IPS DF 19.7 (cell line): Measurements from ENCODE around the gene IL6ST.

Experiments used
- DNase-seq: peaks from one replicate; pipeline ENCODE4 v3.0.0-alpha.2; 2013; ENCODE audit warnings: low read depth, low spot score

The IL6ST gene

GRCh38 chr5:55920784-55921183, 74.0 kb downstream of the IL6ST start:
- DNase-seq: no peak

GRCh38 chr5:55919625-55920024, 75.1 kb downstream of the IL6ST start:
- no peak for DNase-seq

GRCh38 chr5:55918087-55919035, 76.4 kb downstream of the IL6ST start:
- no peak for DNase-seq

GRCh38 chr5:55917402-55918086, 77.2 kb downstream of the IL6ST start:
- DNase-seq: no peak

GRCh38 chr5:55916986-55917385, 77.8 kb downstream of the IL6ST start:
- DNase-seq: no peak

- DNase-seq: no peak
Observed at GRCh38 chr5:55915783-55916182, 79.0 kb downstream of the IL6ST start.

GRCh38 chr5:55914971-55915370, 79.8 kb downstream of the IL6ST start:
- DNase-seq: no peak

GRCh38 chr5:55913466-55914413, 81.0 kb downstream of the IL6ST start:
- no peak for DNase-seq

- no peak for DNase-seq
Observed at GRCh38 chr5:55911784-55912653, 82.7 kb downstream of the IL6ST start.

- DNase-seq: no peak
Observed at GRCh38 chr5:55908804-55909203, 86.0 kb downstream of the IL6ST start.

GRCh38 chr5:55907927-55908326, 86.8 kb downstream of the IL6ST start:
- DNase-seq: no peak

- DNase-seq: no peak
Observed at GRCh38 chr5:55905251-55905650, 89.5 kb downstream of the IL6ST start.

GRCh38 chr5:55904152-55904551, 90.6 kb downstream of the IL6ST start:
- no peak for DNase-seq

GRCh38 chr5:55903121-55903701, 91.6 kb downstream of the IL6ST start:
- DNase-seq: no peak

- DNase-seq: no peak
Observed at GRCh38 chr5:55902696-55903095, 92.1 kb downstream of the IL6ST start.

- DNase-seq: no peak
Observed at GRCh38 chr5:55900776-55901175, 94.0 kb downstream of the IL6ST start.

- no peak for DNase-seq
Observed at GRCh38 chr5:55900068-55900467, 94.7 kb downstream of the IL6ST start.

- no peak for DNase-seq
Observed at GRCh38 chr5:55899344-55899743, 95.4 kb downstream of the IL6ST start.

- no peak for DNase-seq
Observed at GRCh38 chr5:55897905-55898304, 96.9 kb downstream of the IL6ST start.

GRCh38 chr5:55897206-55897894, 97.4 kb downstream of the IL6ST start:
- no peak for DNase-seq
